Measurements from ENCODE around the gene GAPDHS.

DNA sequence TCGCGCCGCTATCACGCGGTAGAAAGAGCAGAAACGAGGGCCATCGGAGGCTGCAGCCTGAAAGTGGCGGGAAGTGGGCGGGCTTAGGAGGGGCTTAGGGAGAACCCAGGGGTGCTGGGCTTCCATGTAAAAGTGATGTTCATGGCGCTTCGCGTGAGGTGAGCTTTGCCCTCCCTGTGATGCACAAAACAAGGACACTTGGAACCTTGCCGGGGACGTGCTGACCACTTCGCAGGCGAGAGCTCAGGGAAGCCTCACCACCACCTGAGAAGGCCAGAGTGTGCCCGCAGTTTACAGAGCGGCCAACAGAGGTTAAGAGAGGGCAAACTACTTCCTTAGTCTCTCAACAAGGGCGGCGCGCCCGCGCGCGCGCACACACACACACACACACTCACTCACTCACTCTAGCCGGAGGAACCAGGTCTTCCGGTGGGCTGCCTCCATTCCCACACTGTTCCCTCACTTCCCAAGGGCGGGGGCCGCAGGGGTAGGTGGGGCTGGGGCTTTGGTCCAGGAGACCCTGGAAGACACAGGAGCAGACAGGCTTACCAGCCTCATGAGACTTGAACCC lies 651 bp downstream of the GAPDHS start:
- TF ChIP-seq, protein P1, sequence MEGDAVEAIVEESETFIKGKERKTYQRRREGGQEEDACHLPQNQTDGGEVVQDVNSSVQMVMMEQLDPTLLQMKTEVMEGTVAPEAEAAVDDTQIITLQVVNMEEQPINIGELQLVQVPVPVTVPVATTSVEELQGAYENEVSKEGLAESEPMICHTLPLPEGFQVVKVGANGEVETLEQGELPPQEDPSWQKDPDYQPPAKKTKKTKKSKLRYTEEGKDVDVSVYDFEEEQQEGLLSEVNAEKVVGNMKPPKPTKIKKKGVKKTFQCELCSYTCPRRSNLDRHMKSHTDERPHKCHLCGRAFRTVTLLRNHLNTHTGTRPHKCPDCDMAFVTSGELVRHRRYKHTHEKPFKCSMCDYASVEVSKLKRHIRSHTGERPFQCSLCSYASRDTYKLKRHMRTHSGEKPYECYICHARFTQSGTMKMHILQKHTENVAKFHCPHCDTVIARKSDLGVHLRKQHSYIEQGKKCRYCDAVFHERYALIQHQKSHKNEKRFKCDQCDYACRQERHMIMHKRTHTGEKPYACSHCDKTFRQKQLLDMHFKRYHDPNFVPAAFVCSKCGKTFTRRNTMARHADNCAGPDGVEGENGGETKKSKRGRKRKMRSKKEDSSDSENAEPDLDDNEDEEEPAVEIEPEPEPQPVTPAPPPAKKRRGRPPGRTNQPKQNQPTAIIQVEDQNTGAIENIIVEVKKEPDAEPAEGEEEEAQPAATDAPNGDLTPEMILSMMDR (IDR thresholded peaks at IDR 0.05) = no peak
- no peak for TF ChIP-seq POLR2A (IDR thresholded peaks at IDR 0.05)

Measured in vagina (tissue), 2 donors.